Cardiac muscle cell (in vitro differentiated cells and primary cell): Measurements from ENCODE around the gene RPS5. TPM values are rescaled to one million over a fixed set of nuclear protein-coding genes. Genes with fewer than 3 reads are reported as not detected.
"Not testable (repeated sequence)": the region's sequence is repeated elsewhere in the genome, so short reads cannot be mapped to it uniquely, and the experiment has no call there.

Experiments used
- DNase-seq, 2 donors: peaks; one replicate each; pipeline versions ENCODE4 v3.0.0 to v3.0.0-alpha.2; 2010 to 2017; ENCODE audit warnings: low read depth in 1 of 2, low spot score in 1 of 2
- H3K27ac ChIP-seq: fragments of 200-600 bp; sonication (generic); 2 replicates; pipeline ENCODE4 v1.5.1; 2016
- H3K27me3 ChIP-seq: fragments of 200-600 bp; sonication (generic); 2 replicates; pipeline ENCODE4 v1.6.0; 2016; ENCODE audit warnings: control low read depth
- H3K36me3 ChIP-seq: fragments of 200-600 bp; sonication (generic); 2 replicates; pipeline ENCODE4 v1.5.1; 2016; ENCODE audit warnings: control low read depth
- H3K4me1 ChIP-seq: fragments of 200-600 bp; sonication (generic); 2 replicates; pipeline ENCODE4 v1.8.1; 2017; ENCODE audit warnings: low read depth, mild to moderate bottlenecking, mixed run types
- H3K4me3 ChIP-seq: fragments of 200-600 bp; sonication (generic); 2 replicates; pipeline ENCODE4 v1.5.1; 2016; ENCODE audit warnings: mild to moderate bottlenecking
- H3K9me3 ChIP-seq: fragments of 200-600 bp; sonication (generic); 2 replicates; pipeline ENCODE4 v1.5.1; 2017; ENCODE audit warnings: low read depth, mild to moderate bottlenecking, control low read depth
- CTCF ChIP-seq: IDR thresholded peaks from 2 replicates; pipeline ENCODE4 v1.5.1; 2012; ENCODE audit warnings: low read depth, mild to moderate bottlenecking, low read length
- polyA plus RNA-seq: library from polyadenylated mRNA; unstranded; fragments of >200 nt; fragmentation: Nextera tagmentation; extraction: Ambion mirVana; gene quantifications from 2 replicates; pipeline ENCODE4 v1.2.1, GENCODE V29; 2016
- total RNA-seq: library from RNA; depleted of rRNA; stranded (reverse); fragments of >200 nt; gene quantifications from 2 replicates; pipeline ENCODE4 v1.2.3, GENCODE V29; 2016

RPS5 gene
- total and polyA plus RNA-seq, 2 experiments from 2014 or later = 643 to 1,551 TPM

GRCh38 chr19:58434217-58434616 is 47.1 kb downstream of the RPS5 start:
- H3K9me3 ChIP-seq = no peaks in the 10 kb centered on the region

GRCh38 chr19:58439576-58440554 is 52.8 kb downstream of the RPS5 start, which contains the start of gene ZNF132:
Gene ZNF132 (minus strand): TSS chr19:58440153. CDS start chr19:58439821, 332 bp downstream.
- Histone ChIP-seq H3K9me3 (no peaks in the 10 kb centered on the region), H3K4me1 (no peaks in the 10 kb centered on the region), H3K4me3 (no peak within 1 kb of the TSS), H3K36me3 (no peaks in the 10 kb centered on the region), H3K27ac (no peak within 1 kb of the TSS), H3K27me3 (no peaks in the 10 kb centered on the region)
- DNase-seq = peak in 1 of 2 donors; percentile 100
- TF ChIP-seq CTCF = no peak

More at GRCh38 chr19:58434217-58434616, 47.1 kb downstream of the RPS5 start:
- no peak overlapping the region for H3K4me3 ChIP-seq
- no peaks in the 10 kb centered on the region for H3K36me3 ChIP-seq
- H3K27me3 ChIP-seq = no peaks in the 10 kb centered on the region
- no peak for TF ChIP-seq CTCF
- peak in 1 of 2 donors; percentile 14 for DNase-seq
- H3K4me1 ChIP-seq = no peaks in the 10 kb centered on the region
- H3K27ac ChIP-seq = no peak overlapping the region

- DNase-seq = no peak
- Histone ChIP-seq H3K27me3 (no peaks in the 10 kb centered on the region), H3K9me3 (no peaks in the 10 kb centered on the region), H3K36me3 (no peaks in the 10 kb centered on the region), H3K4me3 (no peak overlapping the region), H3K27ac (no peak overlapping the region), H3K4me1 (no peaks in the 10 kb centered on the region)
- no peak for TF ChIP-seq CTCF
Measured at GRCh38 chr19:58440556-58440955, 53.5 kb downstream of the RPS5 start.

GRCh38 chr19:58442986-58443385 is 55.9 kb downstream of the RPS5 start:
- H3K27ac ChIP-seq, H3K4me1 ChIP-seq, H3K9me3 ChIP-seq, DNase-seq, H3K4me3 ChIP-seq, H3K36me3 ChIP-seq, H3K27me3 ChIP-seq: not testable (repeated sequence)

Other genes starting within 250 kb of the RPS5 start
- gene ZNF329, start 236.5 kb upstream of the RPS5 start, total RNA-seq = 27.8 and 29.6 TPM in 2 replicates
- 5.2 and 12.8 TPM in 2 replicates for gene ZNF329, start 236.5 kb upstream of the RPS5 start, polyA plus RNA-seq
- 40.3 and 50.1 TPM in 2 replicates for gene ZNF274, start 204.2 kb upstream of the RPS5 start, total RNA-seq
- 42.8 and 45.4 TPM in 2 replicates for gene ZNF274, start 204.2 kb upstream of the RPS5 start, polyA plus RNA-seq
- gene ZNF544, start 158.4 kb upstream of the RPS5 start, total RNA-seq = 95.9 and 103 TPM in 2 replicates
- gene ZNF544, start 158.4 kb upstream of the RPS5 start, polyA plus RNA-seq = 34.9 and 35.9 TPM in 2 replicates
- 11.3 and 14.7 TPM in 2 replicates for gene ZNF8, start 108.3 kb upstream of the RPS5 start, total RNA-seq
- 2.2 and 2.7 TPM in 2 replicates for gene ZNF8, start 108.3 kb upstream of the RPS5 start, polyA plus RNA-seq
- 64.3 and 92.4 TPM in 2 replicates for gene ERVK3-1, start 81.9 kb upstream of the RPS5 start, total RNA-seq
- 62.8 and 62.9 TPM in 2 replicates for gene ERVK3-1, start 81.9 kb upstream of the RPS5 start, polyA plus RNA-seq
- gene ZSCAN22, start 60.3 kb upstream of the RPS5 start, total RNA-seq = 2.4 and 2.5 TPM in 2 replicates
- 3.7 and 4.2 TPM in 2 replicates for gene ZSCAN22, start 60.3 kb upstream of the RPS5 start, polyA plus RNA-seq
- 75.0 and 138 TPM in 2 replicates for gene A1BG, start 33.8 kb upstream of the RPS5 start, total RNA-seq
- 45.9 and 56.5 TPM in 2 replicates for gene A1BG, start 33.8 kb upstream of the RPS5 start, polyA plus RNA-seq
- 5.9 and 7.6 TPM in 2 replicates for gene ZNF497, start 24.5 kb upstream of the RPS5 start, total RNA-seq
- 5.8 and 6.8 TPM in 2 replicates for gene ZNF497, start 24.5 kb upstream of the RPS5 start, polyA plus RNA-seq
- 9.1 and 12.6 TPM in 2 replicates for gene ZNF837, start 6.2 kb upstream of the RPS5 start, total RNA-seq
- gene ZNF837, start 6.2 kb upstream of the RPS5 start, polyA plus RNA-seq = 7.6 and 8.9 TPM in 2 replicates
- gene RNF225, start 8.4 kb downstream of the RPS5 start, total RNA-seq = 3.1 TPM in 1 of 2 replicates, not detected in the other
- not detected in 2 replicates for gene RNF225, start 8.4 kb downstream of the RPS5 start, polyA plus RNA-seq
- 15.6 and 37.9 TPM in 2 replicates for gene ZNF584, start 21.4 kb downstream of the RPS5 start, total RNA-seq
- gene ZNF584, start 21.4 kb downstream of the RPS5 start, polyA plus RNA-seq = 16.0 and 18.6 TPM in 2 replicates
- gene ZNF132, start 52.9 kb downstream of the RPS5 start, total RNA-seq = not detected in 2 replicates
- gene ZNF132, start 52.9 kb downstream of the RPS5 start, polyA plus RNA-seq = 1.1 and 1.4 TPM in 2 replicates
- gene ZNF324B, start 64.4 kb downstream of the RPS5 start, total RNA-seq = 10.3 and 19.0 TPM in 2 replicates
- gene ZNF324B, start 64.4 kb downstream of the RPS5 start, polyA plus RNA-seq = 3.4 and 5.0 TPM in 2 replicates
- gene ZNF324, start 79.8 kb downstream of the RPS5 start, total RNA-seq = 24.7 and 27.8 TPM in 2 replicates
- gene ZNF324, start 79.8 kb downstream of the RPS5 start, polyA plus RNA-seq = 15.7 and 18.8 TPM in 2 replicates
- 29.0 and 41.1 TPM in 2 replicates for gene ZNF446, start 89.1 kb downstream of the RPS5 start, total RNA-seq
- 16.3 and 20.5 TPM in 2 replicates for gene ZNF446, start 89.1 kb downstream of the RPS5 start, polyA plus RNA-seq
- 17.7 and 23.9 TPM in 2 replicates for gene SLC27A5, start 124.7 kb downstream of the RPS5 start, total RNA-seq
- gene SLC27A5, start 124.7 kb downstream of the RPS5 start, polyA plus RNA-seq = 22.5 and 22.8 TPM in 2 replicates
- 22.8 and 26.3 TPM in 2 replicates for gene ZBTB45, start 132.5 kb downstream of the RPS5 start, total RNA-seq
- gene ZBTB45, start 132.5 kb downstream of the RPS5 start, polyA plus RNA-seq = 29.4 and 34.6 TPM in 2 replicates
- gene TRIM28, start 156.8 kb downstream of the RPS5 start, total RNA-seq = 563 and 650 TPM in 2 replicates
- gene TRIM28, start 156.8 kb downstream of the RPS5 start, polyA plus RNA-seq = 303 and 343 TPM in 2 replicates
- gene CHMP2A, start 167.8 kb downstream of the RPS5 start, total RNA-seq = 223 and 265 TPM in 2 replicates
- gene CHMP2A, start 167.8 kb downstream of the RPS5 start, polyA plus RNA-seq = 247 and 319 TPM in 2 replicates
- 70.8 and 79.0 TPM in 2 replicates for gene UBE2M, start 171.3 kb downstream of the RPS5 start, total RNA-seq
- gene UBE2M, start 171.3 kb downstream of the RPS5 start, polyA plus RNA-seq = 169 and 177 TPM in 2 replicates
- gene MZF1, start 186.1 kb downstream of the RPS5 start, total RNA-seq = 51.1 TPM in 2 replicates
- gene MZF1, start 186.1 kb downstream of the RPS5 start, polyA plus RNA-seq = 25.1 and 34.7 TPM in 2 replicates